ENCODE data around the gene ST3GAL5.

GRCh38 chr2:85827879-85828569 is 60.8 kb downstream of the ST3GAL5 start:
- TF ChIP-seq POLR2A (IDR thresholded peaks at IDR 0.05) (no peak), CTCF (IDR thresholded peaks at IDR 0.05 in 4 of 5, conservative IDR thresholded peaks at IDR 0.05 in 1 of 5) (no peak)
